CD14-positive monocyte (primary cell): ENCODE data around the gene C19orf67. TPM values are rescaled to one million over a fixed set of nuclear protein-coding genes. Genes with fewer than 3 reads are reported as not detected.

Source experiments
- DNase-seq, 3 donors: peaks; one replicate each; pipeline ENCODE4 v3.0.0-alpha.2; 2011 to 2022
- H2AFZ ChIP-seq: 2 replicates; pipeline ENCODE4 v1.6.0; 2012; ENCODE audit warnings: mild to moderate bottlenecking, low read depth, low read length, inconsistent platforms; ENCODE audit not compliant: insufficient read depth, poor library complexity, severe bottlenecking
- H3K27ac ChIP-seq, 2 donors: 1 replicate in 1 of 2; 2 replicates in 1 of 2; pipeline ENCODE4 v1.5.1; 2012 to 2013; ENCODE audit warnings: low read length in 2 of 2, control low read depth in 1 of 2, inconsistent platforms in 1 of 2, low read depth in 1 of 2, mild to moderate bottlenecking in 1 of 2
- H3K27me3 ChIP-seq, 2 donors: one replicate each; pipeline versions ENCODE4 v1.6.0 to v1.6.1; 2011 to 2013; ENCODE audit warnings: low read length in 2 of 2; ENCODE audit not compliant: control insufficient read depth in 2 of 2, insufficient read depth in 2 of 2
- H3K36me3 ChIP-seq, 2 donors: replicated peaks in 1 of 2; 1 replicate in 1 of 2; 2 replicates in 1 of 2; pipeline versions ENCODE4 v1.5.1 to v1.6.1; 2012 to 2013; ENCODE audit warnings: low read length in 2 of 2, control low read depth in 1 of 2, inconsistent platforms in 1 of 2, mild to moderate bottlenecking in 1 of 2; ENCODE audit not compliant: insufficient read depth in 2 of 2, control insufficient read depth in 1 of 2
- H3K4me1 ChIP-seq, 2 donors: 1 replicate in 1 of 2; 2 replicates in 1 of 2; pipeline versions ENCODE4 v1.5.1 to v1.6.1; 2012 to 2013; ENCODE audit warnings: low read length in 2 of 2, control low read depth in 1 of 2, inconsistent platforms in 1 of 2, mild to moderate bottlenecking in 1 of 2, moderate library complexity in 1 of 2; ENCODE audit not compliant: insufficient read depth in 2 of 2, control insufficient read depth in 1 of 2
- H3K4me2 ChIP-seq: replicated peaks from 2 replicates; pipeline ENCODE3; 2012; ENCODE audit warnings: low read length, moderate library complexity, mild to moderate bottlenecking; ENCODE audit not compliant: poor library complexity, severe bottlenecking; ENCODE audit errors: extremely low read depth
- H3K4me3 ChIP-seq, 3 experiments: fragments of 200-600 bp in 1 of 3; sonication (generic) in 1 of 3; replicated peaks in 1 of 3; 1 replicate in 2 of 3; 2 replicates in 1 of 3; pipeline ENCODE4 v1.5.1; 2011 to 2013; ENCODE audit warnings: low read length in 3 of 3, mild to moderate bottlenecking in 3 of 3, control low read depth in 2 of 3, low read depth in 2 of 3, inconsistent platforms in 1 of 3, moderate library complexity in 1 of 3
- H3K79me2 ChIP-seq: 2 replicates; pipeline ENCODE4 v1.6.0; 2012; ENCODE audit warnings: mild to moderate bottlenecking, control low read depth, inconsistent platforms, low read length, moderate library complexity; ENCODE audit not compliant: insufficient read depth
- H3K9ac ChIP-seq: 2 replicates; pipeline ENCODE4 v1.6.0; 2017; ENCODE audit warnings: low read length, mild to moderate bottlenecking; ENCODE audit not compliant: insufficient read depth, poor library complexity, severe bottlenecking
- H3K9me3 ChIP-seq, 2 donors: replicated peaks in 1 of 2; 1 replicate in 1 of 2; 2 replicates in 1 of 2; pipeline versions ENCODE4 v1.5.1 to v1.6.1; 2012 to 2013; ENCODE audit warnings: low read length in 2 of 2, control low read depth in 1 of 2; ENCODE audit not compliant: control insufficient read depth in 1 of 2, insufficient read depth in 1 of 2
- H4K20me1 ChIP-seq: 2 replicates; pipeline ENCODE4 v1.6.0; 2012; ENCODE audit warnings: mild to moderate bottlenecking, low read length, control low read depth, moderate library complexity; ENCODE audit not compliant: insufficient read depth
- H3K27ac Mint-ChIP-seq, 7 donors: one replicate each; pipeline ENCODE4 v1.8.0; 2020; ENCODE audit warnings: mild to moderate bottlenecking in 7 of 7, mixed read lengths in 7 of 7, moderate library complexity in 6 of 7, inconsistent platforms in 2 of 7
- H3K27me3 Mint-ChIP-seq, 3 donors: one replicate each; pipeline ENCODE4 v1.8.0; 2021 to 2022; ENCODE audit warnings: low read depth in 3 of 3, mild to moderate bottlenecking in 3 of 3, mixed read lengths in 3 of 3, moderate library complexity in 3 of 3, inconsistent platforms in 1 of 3
- H3K36me3 Mint-ChIP-seq, 2 donors: one replicate each; pipeline ENCODE4 v1.8.0; 2020; ENCODE audit warnings: mixed read lengths in 2 of 2, inconsistent platforms in 1 of 2, mild to moderate bottlenecking in 1 of 2
- H3K4me1 Mint-ChIP-seq: one replicate; pipeline ENCODE4 v1.8.0; 2020; ENCODE audit warnings: mild to moderate bottlenecking, mixed read lengths
- H3K4me3 Mint-ChIP-seq, 2 donors: one replicate each; pipeline ENCODE4 v1.8.0; 2020; ENCODE audit warnings: mild to moderate bottlenecking in 2 of 2, mixed read lengths in 2 of 2, moderate library complexity in 1 of 2
- H3K9me3 Mint-ChIP-seq, 7 donors: one replicate each; pipeline ENCODE4 v1.8.0; 2020 to 2022; ENCODE audit warnings: mixed read lengths in 7 of 7, mild to moderate bottlenecking in 6 of 7, moderate library complexity in 6 of 7, inconsistent platforms in 2 of 7
- CTCF ChIP-seq: fragments of 200-600 bp; IDR thresholded peaks from one replicate; pipeline ENCODE4 v1.8.0; 2022; ENCODE audit warnings: antibody characterized with exemption, mild to moderate bottlenecking
- WGBS: methylation state at CpG from one replicate; pipeline ENCODE4 v1.1.5; 2013; ENCODE audit warnings: missing lambda C conversion rate; ENCODE audit not compliant: insufficient coverage; 5-methylcytosine and 5-hydroxymethylcytosine counted together
- intact Hi-C, 2 donors: fragments of 100-400 bp; cut with micrococcal nuclease; formaldehyde crosslinking; loops; one replicate each; pipeline versions ENCODE4 v1.15.0 to v1.15.1; 2023
- polyA plus RNA-seq, 3 donors: library from polyadenylated mRNA; depleted of rRNA in 1 of 3; unstranded in 2 of 3; stranded (reverse) in 1 of 3; fragments of 300-500 nt in 2 of 3; fragments of >200 nt in 1 of 3; fragmentation: Illumina TruSeq in 2 of 3; gene quantifications; 1 replicate in 2 of 3; 2 replicates in 1 of 3; pipeline ENCODE4 v1.2.3, GENCODE V29; 2012 to 2021

Gene C19orf67
- polyA plus RNA-seq, 3 donors = not detected

GRCh38 chr19:14061081-14061749 is 24.4 kb downstream of the C19orf67 start:
- Mint-ChIP-seq H3K36me3 (peaks cover 4 to 7% of the 10 kb centered on the region in 2 donors), H3K27me3 (peaks cover 41 to 60% (median 56%) of the 10 kb centered on the region in 3 donors), H3K4me3 (no peak overlapping the region), H3K4me1 (peaks cover 21% of the 10 kb centered on the region), H3K9me3 (peaks cover 0 to 12% (median 1%) of the 10 kb centered on the region in 7 donors), H3K27ac (no peak overlapping the region)
- Histone ChIP-seq H3K4me3 (no peak overlapping the region), H3K9me3 (peaks cover 0 to 3% of the 10 kb centered on the region in 2 donors), H3K27ac (no peak overlapping the region), H3K4me1 (peaks cover 6 to 9% of the 10 kb centered on the region in 2 donors), H2AFZ (no peak overlapping the region), H3K4me2 (no peak overlapping the region), H3K79me2 (no peaks in the 10 kb centered on the region), H3K9ac (no peak overlapping the region), H4K20me1 (no peaks in the 10 kb centered on the region), H3K27me3 (peaks cover 16 to 47% of the 10 kb centered on the region in 2 donors), H3K36me3 (no peaks in the 10 kb centered on the region)
- TF ChIP-seq CTCF = no peak
- WGBS = 100% methylated on average over 4 of the region's 9 CpGs
- no peak for DNase-seq
- intact Hi-C loops = no loop called here

GRCh38 chr19:14059652-14060155 is 25.9 kb downstream of the C19orf67 start:
- H3K27ac Mint-ChIP-seq = peak overlapping the region in 1 of 7 donors; percentile 80
- H4K20me1 ChIP-seq = no peaks in the 10 kb centered on the region
- H3K36me3 ChIP-seq = no peaks in the 10 kb centered on the region
- peaks cover 20% of the 10 kb centered on the region for H3K4me1 Mint-ChIP-seq
- peaks cover 0 to 3% of the 10 kb centered on the region in 2 donors for H3K9me3 ChIP-seq
- 43% methylated on average over 3 of the region's 8 CpGs for WGBS
- peaks cover 0 to 10% (median 1%) of the 10 kb centered on the region in 7 donors for H3K9me3 Mint-ChIP-seq
- peaks cover 16 to 52% of the 10 kb centered on the region in 2 donors for H3K27me3 ChIP-seq
- peak overlapping the region in 1 of 2 donors; percentile 62 for H3K4me3 Mint-ChIP-seq
- H3K9ac ChIP-seq = no peak overlapping the region
- no peak overlapping the region for H3K4me3 ChIP-seq
- H3K27me3 Mint-ChIP-seq = peaks cover 47 to 65% (median 64%) of the 10 kb centered on the region in 3 donors
- no peak overlapping the region for H3K4me2 ChIP-seq
- DNase-seq = no peak
- H2AFZ ChIP-seq = no peak overlapping the region
- H3K4me1 ChIP-seq = peaks cover 6 to 9% of the 10 kb centered on the region in 2 donors
- no peaks in the 10 kb centered on the region for H3K79me2 ChIP-seq
- intact Hi-C loops = no loop called here
- TF ChIP-seq CTCF = no peak
- no peak overlapping the region for H3K27ac ChIP-seq
- H3K36me3 Mint-ChIP-seq = peaks cover 4 to 7% of the 10 kb centered on the region in 2 donors
